ENCODE measurements around the gene ACTN1. TPM values are rescaled to one million over a fixed set of nuclear protein-coding genes. Genes with fewer than 3 reads are reported as not detected.

Gene ACTN1
- total and polyA plus RNA-seq, 2 of the 8 experiments (the other 6 are each of a cell fraction or from before 2014, with no cell fraction given), result 236 to 262 TPM

DNA sequence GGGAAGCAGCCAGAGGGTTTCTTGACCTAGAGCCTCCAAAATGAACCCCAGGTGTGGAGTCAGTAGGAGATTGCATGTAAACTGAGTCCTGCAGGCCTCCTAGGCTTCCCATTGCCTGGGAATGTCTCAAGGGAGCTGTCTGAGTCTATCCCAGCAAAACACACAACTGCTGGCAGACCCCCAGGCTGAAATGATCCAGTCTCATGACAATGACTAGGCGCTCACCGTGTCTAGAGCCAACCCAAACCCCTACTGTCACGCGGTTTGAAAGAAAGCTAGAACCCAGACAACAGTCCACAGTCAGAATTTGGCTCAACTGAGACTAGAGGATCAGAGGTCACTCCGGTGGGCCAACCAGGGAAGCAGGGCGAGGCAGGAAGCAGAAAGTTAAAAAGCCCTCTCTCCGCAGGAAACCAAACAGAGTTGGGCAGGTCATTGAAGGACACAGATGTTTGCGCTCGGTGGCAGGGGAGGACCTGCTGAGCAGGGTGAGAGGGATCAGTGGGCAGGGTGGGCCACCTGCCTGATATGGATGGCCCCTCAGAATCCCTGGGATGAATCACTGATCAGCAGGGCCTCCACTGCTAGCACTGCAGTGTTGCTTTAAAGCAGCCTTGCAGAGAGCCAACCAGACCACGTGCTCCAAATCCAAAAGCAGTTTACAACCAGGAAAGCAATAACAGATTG, 23.8 kb downstream of the ACTN1 start (continued):
- TF ChIP-seq HDAC6 (IDR thresholded peaks at IDR 0.05; ENCODE audit: low read depth, low read length), result no peak
- TF ChIP-seq JUN (IDR thresholded peaks at IDR 0.05; ENCODE audit: low read depth, low read length), result no peak
- TF ChIP-seq RBBP5 (IDR thresholded peaks at IDR 0.05; ENCODE audit: borderline replicate concordance, low read depth, low read length), result no peak
- TF ChIP-seq POLR2A (IDR thresholded peaks at IDR 0.05; ENCODE audit: control extremely low read depth in 1 of 2, low read depth in 2 of 2, low read length in 2 of 2), result no peak
- TF ChIP-seq, protein P1, sequence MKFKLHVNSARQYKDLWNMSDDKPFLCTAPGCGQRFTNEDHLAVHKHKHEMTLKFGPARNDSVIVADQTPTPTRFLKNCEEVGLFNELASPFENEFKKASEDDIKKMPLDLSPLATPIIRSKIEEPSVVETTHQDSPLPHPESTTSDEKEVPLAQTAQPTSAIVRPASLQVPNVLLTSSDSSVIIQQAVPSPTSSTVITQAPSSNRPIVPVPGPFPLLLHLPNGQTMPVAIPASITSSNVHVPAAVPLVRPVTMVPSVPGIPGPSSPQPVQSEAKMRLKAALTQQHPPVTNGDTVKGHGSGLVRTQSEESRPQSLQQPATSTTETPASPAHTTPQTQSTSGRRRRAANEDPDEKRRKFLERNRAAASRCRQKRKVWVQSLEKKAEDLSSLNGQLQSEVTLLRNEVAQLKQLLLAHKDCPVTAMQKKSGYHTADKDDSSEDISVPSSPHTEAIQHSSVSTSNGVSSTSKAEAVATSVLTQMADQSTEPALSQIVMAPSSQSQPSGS (IDR thresholded peaks at IDR 0.05; ENCODE audit: low read length), result no peak
- TF ChIP-seq, protein P2, sequence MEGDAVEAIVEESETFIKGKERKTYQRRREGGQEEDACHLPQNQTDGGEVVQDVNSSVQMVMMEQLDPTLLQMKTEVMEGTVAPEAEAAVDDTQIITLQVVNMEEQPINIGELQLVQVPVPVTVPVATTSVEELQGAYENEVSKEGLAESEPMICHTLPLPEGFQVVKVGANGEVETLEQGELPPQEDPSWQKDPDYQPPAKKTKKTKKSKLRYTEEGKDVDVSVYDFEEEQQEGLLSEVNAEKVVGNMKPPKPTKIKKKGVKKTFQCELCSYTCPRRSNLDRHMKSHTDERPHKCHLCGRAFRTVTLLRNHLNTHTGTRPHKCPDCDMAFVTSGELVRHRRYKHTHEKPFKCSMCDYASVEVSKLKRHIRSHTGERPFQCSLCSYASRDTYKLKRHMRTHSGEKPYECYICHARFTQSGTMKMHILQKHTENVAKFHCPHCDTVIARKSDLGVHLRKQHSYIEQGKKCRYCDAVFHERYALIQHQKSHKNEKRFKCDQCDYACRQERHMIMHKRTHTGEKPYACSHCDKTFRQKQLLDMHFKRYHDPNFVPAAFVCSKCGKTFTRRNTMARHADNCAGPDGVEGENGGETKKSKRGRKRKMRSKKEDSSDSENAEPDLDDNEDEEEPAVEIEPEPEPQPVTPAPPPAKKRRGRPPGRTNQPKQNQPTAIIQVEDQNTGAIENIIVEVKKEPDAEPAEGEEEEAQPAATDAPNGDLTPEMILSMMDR (IDR thresholded peaks at IDR 0.05; ENCODE audit: control extremely low read depth in 1 of 3, insufficient read depth in 1 of 3, low read depth in 1 of 3, low read length in 3 of 3), result no peak

Measured in H1 (cell line).